ENCODE measurements around the gene PATJ.

GRCh38 chr1:62111084-62111483 lies 368.8 kb downstream of the PATJ start:
- TF ChIP-seq EZH2 (IDR thresholded peaks at IDR 0.05; ENCODE audit: borderline replicate concordance, insufficient read depth, low read depth, low read length, poor library complexity, severe bottlenecking) = no peak
- no peak for TF ChIP-seq CTCF (IDR thresholded peaks at IDR 0.05)
